HEK293T (cell line): ENCODE results near the gene SUSD6.

Experiments
- ARNT ChIP-seq: fragments of 450-650 bp; IDR thresholded peaks from 2 replicates; pipeline ENCODE4 v1.6.1; 2017; ENCODE audit warnings: mild to moderate bottlenecking
- ELF4 ChIP-seq: fragments of 450-650 bp; IDR thresholded peaks from 2 replicates; pipeline ENCODE4 v1.6.1; 2017; ENCODE audit warnings: antibody characterized with exemption
- FOXK2 ChIP-seq: fragments of 450-650 bp; IDR thresholded peaks from 2 replicates; pipeline ENCODE4 v1.6.1; 2016; ENCODE audit warnings: mild to moderate bottlenecking
- FOXM1 ChIP-seq: fragments of 450-650 bp; IDR thresholded peaks from 2 replicates; pipeline ENCODE4 v1.6.1; 2017; ENCODE audit warnings: mild to moderate bottlenecking, borderline replicate concordance
- LEF1 ChIP-seq: fragments of 450-650 bp; IDR thresholded peaks from 2 replicates; pipeline ENCODE4 v1.6.1; 2017; ENCODE audit warnings: mild to moderate bottlenecking, borderline replicate concordance
- NFRKB ChIP-seq: fragments of 450-650 bp; IDR thresholded peaks from 2 replicates; pipeline ENCODE4 v1.6.1; 2016; ENCODE audit warnings: mild to moderate bottlenecking, moderate library complexity
- SP1 ChIP-seq: fragments of 450-650 bp; IDR thresholded peaks from 2 replicates; pipeline ENCODE4 v1.6.1; 2017

DNA sequence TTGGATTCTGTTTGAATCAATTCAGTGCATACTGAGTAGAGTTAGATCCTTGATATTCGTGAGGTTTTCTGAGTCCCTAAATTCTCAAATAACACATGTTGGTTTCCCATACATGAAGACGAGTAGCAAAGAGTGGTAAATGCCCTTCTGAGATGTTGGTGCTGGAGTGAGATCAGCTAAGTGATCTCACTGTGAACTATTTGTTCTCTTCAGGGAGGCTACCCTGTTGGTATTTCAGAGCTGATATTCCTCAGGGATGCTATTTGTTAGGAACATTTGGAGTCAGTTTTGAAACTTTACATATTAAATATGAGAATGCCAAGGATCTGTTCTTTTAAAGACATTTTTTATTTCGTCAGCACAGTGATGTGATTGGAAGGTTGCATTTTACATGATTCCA is 54.7 kb downstream of the SUSD6 start:
- TF ChIP-seq NFRKB (no peak), FOXM1 (no peak), LEF1 (no peak), SP1 (no peak), ELF4 (no peak), ARNT (no peak), FOXK2 (no peak)
